Fibroblast of peridontal ligament (primary cell): ENCODE data around the gene LIN7B.
"Not testable (repeated sequence)": the region's sequence is repeated elsewhere in the genome, so short reads cannot be mapped to it uniquely, and the experiment has no call there.

Experiments used
- DNase-seq: peaks from one replicate; pipeline ENCODE4 v3.0.0-alpha.2; 2010; ENCODE audit errors: extremely low read depth

Gene LIN7B

GRCh38 chr19:49142866-49143335 is 28.7 kb downstream of the LIN7B start:
- DNase-seq = peak; percentile 85

- peak; percentile 77 for DNase-seq
Measured at GRCh38 chr19:49145573-49146407, 31.6 kb downstream of the LIN7B start.

- not testable (repeated sequence) for DNase-seq
Measured at GRCh38 chr19:49146408-49146770, 32.2 kb downstream of the LIN7B start.

DNA sequence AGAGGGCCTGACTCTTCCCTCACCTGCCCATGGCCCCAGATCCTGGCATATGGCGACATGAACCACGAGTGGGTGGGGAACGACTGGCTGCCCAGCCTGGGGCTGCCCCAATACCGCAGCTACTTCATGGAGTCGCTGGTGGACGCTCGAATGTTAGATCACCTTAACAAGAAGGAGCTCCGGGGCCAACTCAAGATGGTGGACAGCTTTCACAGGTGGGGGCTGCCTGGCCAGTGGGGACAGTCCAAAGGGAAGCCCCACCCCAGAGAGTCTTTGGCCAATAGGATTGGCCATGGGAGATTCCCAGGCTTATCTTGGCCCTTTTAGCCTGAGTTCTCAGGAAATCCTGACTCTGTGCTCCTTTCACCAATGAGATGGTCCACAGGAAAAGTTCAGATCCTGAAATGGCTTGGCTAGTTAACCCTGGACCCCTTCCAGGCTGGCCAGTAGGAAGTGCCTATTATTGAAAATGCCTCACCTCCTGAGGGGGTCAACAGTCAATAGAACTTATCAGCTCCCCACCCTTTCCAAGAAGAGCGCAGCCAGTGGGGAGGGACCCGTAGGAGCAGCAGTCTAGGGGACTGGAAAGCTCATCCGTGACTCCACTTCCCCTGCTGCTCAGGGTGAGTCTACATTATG is 34.0 kb downstream of the LIN7B start:
- no peak for DNase-seq

DNA sequence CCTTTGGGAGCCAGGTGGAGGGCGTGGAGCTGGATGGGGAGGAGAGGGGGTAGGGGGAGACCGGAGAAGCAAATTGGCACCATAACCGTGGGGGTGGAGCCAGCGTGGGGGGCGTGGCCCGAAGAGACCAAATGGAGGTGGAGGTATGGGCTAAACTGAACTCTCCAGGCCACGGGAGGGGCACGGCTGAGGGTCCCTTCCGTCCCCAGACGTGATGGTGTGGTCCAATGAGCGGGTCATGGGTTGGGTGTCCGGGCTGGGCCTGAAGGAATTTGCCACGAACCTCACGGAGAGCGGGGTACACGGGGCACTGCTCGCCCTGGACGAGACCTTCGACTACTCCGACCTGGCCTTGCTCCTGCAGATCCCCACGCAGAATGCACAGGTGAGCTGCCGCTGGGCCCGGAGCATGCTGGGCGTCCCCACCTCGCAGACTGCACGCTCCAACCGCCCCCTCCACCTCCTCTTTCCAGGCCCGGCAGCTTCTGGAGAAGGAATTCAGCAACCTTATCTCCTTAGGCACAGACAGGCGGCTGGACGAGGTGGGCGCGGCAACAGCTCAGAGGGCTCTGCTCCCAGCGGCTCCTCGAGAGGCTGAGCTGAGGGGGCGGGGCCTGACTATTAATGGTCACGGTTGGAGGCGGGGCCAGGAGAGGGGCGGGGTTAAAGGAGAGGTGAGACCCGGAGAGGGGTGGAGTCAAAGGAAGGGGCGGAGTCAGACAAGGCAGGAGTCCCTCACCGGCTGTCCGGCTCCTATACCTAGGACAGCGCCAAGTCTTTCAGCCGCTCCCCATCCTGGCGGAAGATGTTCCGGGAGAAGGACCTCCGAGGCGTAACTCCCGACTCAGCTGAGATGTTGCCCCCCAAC is 34.8 kb downstream of the LIN7B start:
- DNase-seq = peak; percentile 84

- peak; percentile 86 for DNase-seq
Measured at GRCh38 chr19:49149652-49150105, 35.5 kb downstream of the LIN7B start.

GRCh38 chr19:49150106-49150943 is 36.2 kb downstream of the LIN7B start:
- peak; percentile 63 for DNase-seq

GRCh38 chr19:49150944-49151243 is 36.7 kb downstream of the LIN7B start:
- DNase-seq = no peak

DNA sequence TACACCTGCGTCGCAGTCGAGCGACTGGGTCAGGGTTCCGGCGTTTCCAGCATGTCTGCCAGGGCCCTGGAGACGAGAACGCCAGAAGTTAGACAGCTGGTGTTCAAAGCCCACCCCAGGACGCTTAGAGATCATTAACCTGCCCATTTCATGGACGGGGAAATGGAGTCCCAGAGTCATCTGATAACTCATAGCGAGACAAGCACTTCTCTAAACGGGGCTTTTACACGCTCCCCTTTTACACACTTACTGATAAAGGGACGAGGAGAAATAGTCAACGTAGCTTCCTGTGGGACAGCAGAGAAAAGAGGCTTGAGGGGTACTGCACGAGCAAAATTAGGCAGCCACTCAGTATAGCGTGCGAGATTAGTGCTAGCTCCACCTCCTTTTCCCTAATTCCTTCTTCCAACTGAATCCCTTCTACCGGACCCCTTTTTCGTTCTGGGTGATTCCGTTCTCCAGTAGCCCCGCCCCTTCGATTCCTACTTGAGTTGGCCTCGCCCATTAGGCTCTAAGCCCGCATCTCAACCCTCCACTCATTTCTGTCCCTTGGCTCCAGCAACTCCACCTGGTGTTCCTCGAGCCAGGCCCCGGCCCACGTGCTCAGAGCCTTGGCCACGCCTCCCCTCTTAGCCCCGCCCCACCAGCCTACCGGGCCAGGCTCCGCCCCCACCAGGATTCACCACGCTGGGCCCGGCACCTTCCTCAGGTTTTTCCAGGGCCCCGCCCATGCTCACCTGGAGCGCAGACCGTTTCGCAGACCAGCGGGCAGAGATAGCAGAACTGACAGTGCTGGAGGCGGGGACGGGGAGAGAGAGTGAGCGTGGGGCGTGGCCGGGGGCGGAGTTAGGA is 37.3 kb downstream of the LIN7B start:
- no peak for DNase-seq

DNA sequence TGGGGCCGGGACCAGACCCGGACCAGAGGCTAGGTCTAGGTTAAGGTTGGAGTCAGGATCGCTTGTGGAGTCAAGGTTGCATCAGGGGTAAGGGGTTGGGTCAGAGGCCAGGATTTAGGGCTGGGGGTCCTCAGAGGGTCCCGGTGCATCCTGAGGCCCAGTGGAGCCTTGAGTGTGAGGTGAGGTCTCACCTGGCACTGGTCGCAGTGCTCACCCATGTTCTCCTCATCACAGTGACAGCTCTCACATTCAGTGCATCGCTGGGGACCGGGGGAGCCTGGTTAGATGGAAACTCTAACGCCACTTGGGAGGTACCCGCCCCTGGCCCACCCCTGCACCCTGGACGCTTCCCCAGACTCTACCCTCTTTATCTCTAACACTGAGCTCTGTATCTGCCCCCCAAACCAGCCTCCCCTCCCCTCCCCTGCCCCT is 38.0 kb downstream of the LIN7B start:
- DNase-seq = no peak

DNA sequence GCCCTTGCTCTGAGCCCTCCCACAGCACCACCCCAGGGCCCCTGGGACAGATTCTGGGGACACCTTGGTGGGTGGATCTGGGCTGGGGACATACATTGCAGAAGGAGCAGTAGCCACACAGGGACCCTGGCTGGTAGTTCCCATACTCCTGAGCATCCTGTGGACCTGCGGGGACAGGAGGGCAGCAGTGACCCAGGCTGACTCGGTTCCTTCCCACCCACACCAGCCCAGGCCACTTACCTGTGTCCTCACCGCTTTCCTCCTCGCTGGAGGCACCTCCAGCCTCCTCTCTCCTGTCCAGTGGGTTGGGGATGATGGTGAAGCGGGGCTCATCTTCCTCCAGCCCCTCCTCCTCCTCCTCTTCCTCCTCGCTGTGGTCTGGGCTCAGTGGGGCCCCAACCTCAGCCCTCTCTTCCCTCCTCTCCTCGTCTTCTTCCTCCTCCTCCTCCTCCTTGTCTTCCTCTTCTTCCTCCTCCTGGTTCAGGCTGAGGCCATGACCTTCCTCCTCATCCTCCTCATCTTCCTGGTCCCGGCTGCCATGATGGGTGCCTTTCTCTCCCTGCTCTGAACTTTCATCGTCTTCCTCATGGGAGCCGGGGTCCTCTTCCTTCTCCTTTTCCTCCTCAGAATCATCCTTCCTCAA is 39.1 kb downstream of the LIN7B start:
- DNase-seq = no peak

DNA sequence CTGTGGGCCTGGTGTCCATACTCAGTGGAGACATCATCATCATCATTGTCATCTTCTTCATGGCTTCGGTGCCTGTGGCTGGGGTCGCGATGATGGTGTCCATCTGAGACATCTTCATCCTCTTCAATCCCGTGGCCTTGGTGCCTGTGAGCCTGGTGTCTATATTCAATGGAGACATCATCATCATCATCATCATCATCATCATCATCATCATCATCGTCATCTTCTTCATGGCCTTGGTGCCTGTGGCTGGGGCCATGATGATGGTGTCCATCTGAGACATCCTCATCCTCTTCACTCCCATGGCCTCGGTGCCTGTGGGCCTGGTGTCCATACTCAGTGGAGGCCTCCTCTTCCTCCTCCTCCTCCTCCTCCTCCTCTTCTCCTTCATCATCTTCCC is 40.1 kb downstream of the LIN7B start:
- DNase-seq = no peak

GRCh38 chr19:49155005-49155819 is 41.0 kb downstream of the LIN7B start, which contains the start of gene HRC:
TSS of gene HRC (minus strand) at chr19:49155396. CDS start at chr19:49155237, 159 bp downstream.
- no peak for DNase-seq

GRCh38 chr19:49155820-49156346 is 41.7 kb downstream of the LIN7B start:
- DNase-seq = no peak

DNA sequence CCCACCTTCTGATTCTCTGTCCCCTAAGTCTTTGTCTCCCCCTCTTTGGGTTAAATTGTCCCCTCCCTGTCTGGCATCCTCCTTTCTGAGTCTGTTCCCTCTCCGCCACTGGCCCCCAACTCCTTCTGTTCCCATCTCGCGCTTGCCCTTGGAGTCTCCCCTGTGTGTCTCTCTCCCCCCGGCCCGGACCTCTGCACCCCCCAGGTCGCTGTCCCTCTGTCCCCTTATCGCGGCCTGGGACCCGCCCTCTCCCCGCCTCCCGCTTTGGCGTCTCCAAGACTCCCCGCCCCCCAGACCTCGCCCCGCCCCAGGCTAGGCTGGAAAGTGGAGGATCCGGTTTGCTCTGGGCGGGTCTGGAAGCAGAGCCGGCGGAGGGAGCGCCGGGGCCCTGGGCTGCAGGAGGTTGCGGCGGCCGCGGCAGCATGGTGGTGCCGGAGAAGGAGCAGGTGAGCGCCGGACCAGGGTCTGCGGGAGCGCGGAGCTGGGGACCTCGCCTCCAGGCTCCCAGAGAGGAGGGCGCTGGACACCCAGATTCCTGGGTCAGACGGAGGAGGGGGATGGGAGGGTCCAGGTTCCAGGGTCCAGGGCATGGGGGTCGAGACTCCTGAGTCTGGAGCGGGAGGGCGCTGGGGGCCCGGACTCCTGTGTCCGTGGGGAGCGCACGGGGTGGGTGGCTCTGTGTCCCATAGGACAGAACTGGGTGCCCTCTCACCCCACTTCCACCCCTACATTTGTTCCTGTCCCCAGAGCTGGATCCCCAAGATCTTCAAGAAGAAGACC is 43.5 kb downstream of the LIN7B start, which contains the start of gene TRPM4:
TSS of gene TRPM4 (plus strand) at position 348 of the 780 bp plus-strand sequence. CDS start at position 423, 75 bp downstream.
- peak; percentile 57 for DNase-seq

DNA sequence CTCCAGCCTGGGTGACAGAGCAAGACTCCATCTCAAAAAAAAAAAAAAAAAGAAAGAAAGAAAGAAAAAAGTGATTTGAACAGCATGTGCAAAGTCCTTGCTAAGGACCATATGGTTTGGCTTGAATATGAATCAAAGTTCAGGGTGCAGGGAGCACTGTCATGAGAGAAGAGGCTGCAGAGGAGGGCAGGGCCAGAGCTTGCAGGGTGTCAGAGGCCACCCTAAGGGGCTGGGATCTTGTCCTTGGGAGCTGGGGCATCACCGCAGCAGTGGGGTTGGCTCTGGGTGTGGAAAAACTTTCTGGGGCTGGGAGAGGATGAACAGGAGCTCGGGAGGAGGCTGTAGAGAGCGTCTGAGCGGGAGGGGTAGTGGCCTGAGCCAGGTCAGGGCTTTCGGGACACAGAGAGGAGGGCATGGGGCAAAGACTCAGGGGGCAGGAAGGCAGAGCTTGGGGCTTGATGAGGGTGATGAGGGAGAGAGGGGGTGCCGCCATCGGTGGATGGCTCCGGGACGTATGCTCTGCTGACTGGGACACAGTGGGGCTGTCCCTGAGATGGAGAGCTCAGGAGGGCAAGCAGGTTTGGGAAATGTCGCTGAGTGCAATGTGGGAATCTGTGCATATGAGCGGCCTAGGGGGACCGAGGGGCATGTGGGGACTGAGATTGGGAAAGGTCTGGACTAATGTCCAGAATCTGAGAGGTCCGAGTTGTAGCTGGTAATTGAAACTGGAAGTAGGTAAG is 46.5 kb downstream of the LIN7B start:
- DNase-seq = no peak

DNA sequence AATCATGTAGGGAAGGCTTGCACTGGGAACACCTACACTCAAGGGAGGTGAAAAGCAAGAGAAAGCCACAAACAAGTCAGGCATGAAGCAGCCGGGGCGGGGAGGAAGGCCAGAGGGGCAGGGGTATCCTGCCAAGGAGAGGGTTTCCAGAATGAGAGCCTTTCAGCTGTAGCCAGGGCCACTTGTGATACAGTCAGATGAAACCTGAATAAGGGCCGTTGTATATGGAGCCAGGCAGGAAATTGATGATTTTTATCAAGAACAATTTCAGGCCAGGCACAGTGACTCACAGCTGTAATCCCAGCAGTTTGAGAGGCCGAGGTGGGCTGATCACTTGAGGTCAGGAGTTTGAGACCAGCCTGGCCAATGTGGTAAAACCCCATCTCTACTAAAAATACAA is 47.8 kb downstream of the LIN7B start:
- peak; percentile 20 for DNase-seq
